HG02840 (cell line): ENCODE measurements around the gene EPHA2.
"Not testable (repeated sequence)": the region's sequence is repeated elsewhere in the genome, so short reads cannot be mapped to it uniquely, and the experiment has no call there.

Experiments
- ATAC-seq: cut with Tn5 transposase; IDR thresholded peaks from one replicate; pipeline ENCODE4 v1.9.1; 2021; ENCODE audit warnings: mild to moderate bottlenecking, moderate library complexity, moderate number of reproducible peaks; ENCODE audit not compliant: unreplicated experiment, low FRiP score

The EPHA2 gene

DNA sequence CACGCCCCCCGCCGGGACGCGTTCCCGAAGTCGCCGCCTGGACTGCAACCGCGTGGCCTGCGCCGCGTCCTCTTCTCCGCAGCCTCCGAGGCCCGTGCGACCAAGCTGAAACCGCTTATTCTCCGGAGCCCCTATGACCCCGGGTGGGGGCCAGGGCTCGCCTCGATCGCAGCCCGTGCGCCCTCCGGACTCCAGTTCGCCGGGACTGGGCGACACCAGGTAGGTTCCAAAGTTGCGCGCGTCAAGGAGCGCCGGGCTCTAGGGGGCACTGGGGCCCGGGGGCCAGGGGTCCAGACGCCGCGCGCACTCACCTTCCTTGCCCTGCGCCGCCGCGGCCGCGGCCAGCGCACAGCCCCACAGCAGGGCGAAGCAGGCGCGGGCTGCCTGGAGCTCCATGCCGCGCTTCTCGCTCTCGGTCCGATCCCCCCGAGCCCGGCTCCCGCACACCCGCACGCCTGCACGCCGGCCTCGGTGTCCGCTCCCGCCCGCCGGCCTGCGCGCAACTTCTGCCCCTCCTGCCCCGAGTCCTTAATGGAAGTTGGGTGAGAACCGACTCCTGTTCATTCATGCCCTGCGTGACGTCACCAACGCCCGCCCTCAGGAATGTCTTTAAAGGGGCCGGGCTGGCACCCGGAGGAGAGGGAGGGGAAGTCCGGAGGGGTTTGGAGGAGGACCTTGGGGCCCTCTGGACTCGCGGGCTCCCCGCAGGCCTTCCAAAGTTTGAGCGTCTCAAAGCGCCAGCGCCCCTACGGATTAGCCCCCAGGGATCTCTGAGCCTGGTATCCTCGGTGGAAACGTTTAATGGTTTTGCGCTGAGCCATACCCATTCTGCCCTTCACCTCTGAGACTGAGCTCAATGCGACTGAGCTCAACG lies at the start of gene EPHA2:
TSS of gene EPHA2 (minus strand) at position 533 of the 874 bp plus-strand sequence. CDS start at position 396, 137 bp downstream.
- ATAC-seq, result no peak

GRCh38 chr1:16205334-16205671 lies 49.4 kb upstream of the EPHA2 start:
- ATAC-seq, result no peak

- no peak for ATAC-seq
Measured at GRCh38 chr1:16204634-16205333, 48.9 kb upstream of the EPHA2 start.

DNA sequence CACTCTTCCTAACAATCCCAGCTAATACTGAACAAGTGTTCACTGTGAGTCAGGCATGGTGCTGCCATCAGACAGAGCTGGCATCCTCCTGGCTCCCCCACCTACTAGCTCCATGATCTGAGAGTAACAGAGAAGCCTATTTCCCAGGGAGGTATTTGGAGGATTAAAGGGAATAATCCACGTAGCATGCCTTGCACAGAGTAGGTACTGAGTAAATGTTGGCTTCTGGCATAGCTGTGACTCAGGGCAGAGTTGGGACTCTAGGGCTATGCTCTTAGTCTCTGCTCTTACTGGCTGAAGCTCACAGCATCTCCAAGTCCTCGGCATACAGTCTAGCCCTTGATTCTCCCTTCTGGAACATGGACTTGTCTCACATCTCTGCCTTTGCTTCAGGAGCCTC lies 48.3 kb upstream of the EPHA2 start:
- ATAC-seq, result no peak

- ATAC-seq, result no peak
Measured at GRCh38 chr1:16203550-16203949, 47.7 kb upstream of the EPHA2 start.

DNA sequence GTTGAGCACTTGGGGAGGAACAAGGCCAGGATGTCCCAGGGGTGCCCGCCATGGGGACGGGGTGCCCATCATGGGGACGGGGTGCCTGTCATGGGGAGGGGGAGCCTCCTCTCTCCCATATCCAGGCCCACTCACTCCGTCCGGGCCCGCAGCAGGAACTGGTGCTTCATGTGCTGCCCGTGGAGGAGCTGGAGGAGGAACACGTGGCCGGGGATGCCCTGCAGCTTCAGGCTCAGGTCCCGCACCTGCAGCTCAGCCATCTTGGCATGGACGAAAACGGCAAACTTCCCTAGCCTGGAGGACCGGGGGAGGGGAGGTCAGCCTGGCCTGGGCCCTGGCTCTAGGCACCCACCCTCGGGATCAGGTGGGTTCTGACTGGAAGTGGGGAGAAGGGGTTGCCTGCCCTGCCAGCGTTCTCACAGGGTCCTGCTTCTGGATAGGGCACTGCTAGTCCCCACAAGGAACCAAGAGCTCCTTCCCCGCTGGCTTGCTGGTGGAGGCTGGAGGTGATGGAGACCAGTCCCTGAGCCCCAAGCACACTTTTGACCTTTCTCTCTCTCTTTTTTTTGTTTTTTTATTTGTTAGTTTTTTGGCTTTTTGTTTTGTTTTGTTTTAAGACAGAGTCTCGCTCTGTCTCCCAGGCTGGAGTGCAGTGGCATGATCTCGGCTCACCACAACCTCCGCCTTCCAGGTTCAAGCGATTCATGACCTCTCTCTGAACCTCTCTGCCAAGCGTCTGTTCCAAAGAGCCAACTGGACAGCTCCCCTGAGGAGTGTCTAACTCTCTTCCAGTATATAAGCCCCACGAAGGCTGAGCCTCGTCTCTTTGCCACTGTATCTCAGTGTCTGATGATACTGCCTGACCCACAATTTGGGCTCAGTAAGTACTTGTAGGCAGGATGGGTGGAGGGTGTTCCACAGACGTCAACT lies 46.7 kb upstream of the EPHA2 start:
- no peak for ATAC-seq

GRCh38 chr1:16199700-16200099 lies 43.8 kb upstream of the EPHA2 start:
- no peak for ATAC-seq

DNA sequence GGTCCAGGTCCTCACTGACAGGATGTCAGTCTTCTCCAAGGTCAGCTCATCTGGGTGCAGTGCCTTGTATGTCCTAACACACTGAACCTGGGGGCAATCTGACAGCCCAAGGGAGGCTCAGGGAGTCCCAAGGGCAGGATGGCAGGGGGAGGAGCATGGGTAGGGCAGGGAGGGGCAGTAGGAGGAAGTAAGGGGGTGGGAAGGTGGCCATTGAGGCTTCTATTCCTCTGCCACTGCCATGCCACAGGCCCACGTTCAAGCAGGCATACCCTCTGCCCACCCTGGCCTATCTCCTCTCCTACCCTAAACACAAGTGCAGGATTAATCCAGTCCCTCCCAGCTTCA lies 43.3 kb upstream of the EPHA2 start:
- no peak for ATAC-seq

DNA sequence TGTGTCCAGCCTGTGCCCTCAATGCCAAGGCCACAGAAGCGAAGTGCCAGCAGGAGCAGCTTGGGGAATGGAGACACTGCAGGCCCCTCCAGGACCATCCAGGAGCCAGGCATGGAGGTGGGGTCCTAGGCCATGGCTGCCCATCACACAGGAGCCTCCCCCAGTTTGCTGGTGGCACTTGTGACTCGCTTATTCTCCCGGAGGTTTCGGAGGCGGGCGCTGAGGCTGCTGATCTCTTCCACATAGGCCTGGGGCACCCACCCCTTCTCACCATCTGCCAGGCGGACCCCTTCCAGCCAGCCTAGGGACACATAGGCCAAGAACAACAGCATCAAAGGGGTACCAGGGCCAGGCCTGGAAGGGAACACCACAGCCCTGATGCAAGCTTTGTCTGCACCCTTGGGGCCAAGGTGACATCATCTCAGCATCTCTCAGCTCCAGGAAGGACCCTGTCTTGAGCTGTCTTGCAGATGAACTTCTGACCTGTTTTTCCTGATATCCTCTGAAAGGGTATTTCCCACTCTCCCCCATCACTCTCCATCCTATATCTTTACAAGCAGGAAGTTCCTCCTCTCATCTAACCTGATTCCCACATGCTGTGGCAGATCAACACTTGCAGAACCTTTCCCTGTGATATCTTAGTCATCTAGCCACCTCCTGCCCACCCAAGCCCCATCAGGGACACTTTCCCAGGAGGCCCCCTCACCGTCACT lies 42.7 kb upstream of the EPHA2 start:
- no peak for ATAC-seq

- no peak for ATAC-seq
Measured at GRCh38 chr1:16196874-16197273, 41.0 kb upstream of the EPHA2 start.

GRCh38 chr1:16196139-16196538 lies 40.3 kb upstream of the EPHA2 start:
- not testable (repeated sequence) for ATAC-seq

- ATAC-seq, result no peak
Measured at GRCh38 chr1:16195518-16195905, 39.6 kb upstream of the EPHA2 start.

DNA sequence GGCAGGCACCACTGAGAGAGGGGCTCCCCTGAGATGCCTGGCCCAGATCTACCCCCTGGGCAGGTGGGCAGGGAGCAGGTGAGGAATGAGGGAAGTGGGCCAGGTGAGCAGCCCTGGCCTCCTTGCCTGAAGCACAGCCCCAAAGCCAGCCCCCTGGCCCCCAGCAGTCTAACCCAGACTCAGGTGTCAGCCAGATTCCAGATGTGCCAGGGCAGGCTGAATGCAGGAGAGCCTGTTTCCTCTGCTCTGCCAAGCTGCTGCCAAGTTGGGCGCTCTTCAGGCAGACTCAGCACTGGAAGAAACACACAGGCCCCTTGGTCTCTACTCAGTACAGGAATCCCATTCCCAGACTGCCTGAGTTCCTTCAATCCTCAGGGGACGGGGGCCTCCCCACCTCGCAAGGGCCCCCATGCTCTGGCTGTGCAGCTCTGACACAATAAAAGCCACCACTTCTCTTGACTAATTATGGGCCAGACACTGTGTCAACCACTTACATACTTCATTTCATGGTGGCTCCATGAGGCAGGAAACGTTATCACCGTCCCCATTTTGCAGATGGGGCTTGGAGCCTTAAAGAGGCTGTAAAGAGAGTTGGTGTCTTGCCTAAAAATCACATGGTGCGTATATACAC lies 36.2 kb upstream of the EPHA2 start:
- no peak for ATAC-seq

DNA sequence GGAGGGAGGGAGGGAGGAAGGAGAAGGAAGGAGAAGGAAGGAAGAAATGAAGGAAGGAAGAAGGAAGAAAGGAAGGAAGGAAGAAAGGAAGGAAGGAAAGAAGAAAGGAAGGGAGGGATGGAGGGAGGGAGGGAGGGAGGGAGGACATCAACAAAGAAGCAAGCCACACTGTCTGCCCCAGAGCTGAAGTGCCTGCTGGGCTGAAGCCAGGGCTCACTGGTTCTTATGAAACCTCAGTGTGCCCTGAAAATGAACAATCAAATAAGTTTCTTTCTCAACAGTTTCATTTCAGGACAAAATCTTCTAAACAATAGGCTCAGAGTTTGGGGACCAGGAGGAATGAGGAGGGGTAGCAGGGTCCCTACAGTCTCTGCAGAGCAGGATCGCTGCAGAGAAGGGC lies 35.4 kb upstream of the EPHA2 start:
- ATAC-seq, result no peak

GRCh38 chr1:16189921-16190621 lies 34.2 kb upstream of the EPHA2 start:
- no peak for ATAC-seq

DNA sequence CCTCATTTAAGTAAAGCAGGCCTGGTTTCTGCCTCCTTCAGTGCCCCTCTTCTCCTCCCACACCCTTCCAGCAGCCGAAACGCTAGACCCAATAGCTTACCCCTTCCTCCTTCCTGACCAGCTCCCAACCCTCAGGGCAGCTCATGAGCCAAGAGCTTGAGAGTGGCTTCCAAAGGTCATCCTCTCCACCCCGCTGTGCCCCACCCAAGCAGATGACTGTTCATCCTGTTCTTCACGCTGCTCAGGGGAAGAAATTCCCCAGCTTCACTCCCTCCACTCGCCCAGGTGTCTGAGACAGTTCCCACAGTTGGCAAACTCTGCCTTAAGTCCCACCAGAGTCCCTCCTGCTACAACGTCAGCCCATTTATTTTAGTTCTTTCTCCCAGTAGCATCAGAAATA lies 33.1 kb upstream of the EPHA2 start:
- no peak for ATAC-seq

DNA sequence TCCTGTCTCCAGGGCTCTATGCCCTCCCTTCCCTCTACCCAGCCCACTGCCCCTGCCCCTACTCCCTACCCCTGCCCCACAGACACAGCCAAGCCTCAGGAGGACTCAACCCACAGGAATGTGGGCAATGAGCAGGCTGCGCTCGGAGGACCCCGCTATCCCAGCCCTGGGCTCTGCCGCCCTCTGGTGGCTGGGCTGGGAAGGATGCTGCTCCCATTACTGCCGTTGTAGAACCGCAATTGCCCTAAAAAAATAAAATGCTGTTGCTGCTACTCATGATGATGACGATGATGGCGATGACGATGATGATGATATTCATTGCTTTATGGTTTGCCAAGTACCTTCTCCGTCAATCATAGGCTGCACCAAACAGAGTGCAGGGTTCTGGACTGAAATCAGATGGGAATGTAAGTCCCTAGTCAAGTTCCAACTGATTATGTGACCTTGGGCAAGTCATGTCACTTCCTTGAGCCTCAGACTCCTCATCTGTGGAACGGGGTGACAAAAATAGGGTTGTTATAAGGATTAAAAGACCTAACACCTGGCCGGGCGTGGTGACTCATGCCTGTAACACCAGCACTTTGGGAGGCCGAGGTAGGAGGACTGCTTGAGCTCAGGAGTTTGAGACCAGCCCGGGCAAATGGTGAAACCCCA lies 32.0 kb upstream of the EPHA2 start:
- ATAC-seq, result no peak

DNA sequence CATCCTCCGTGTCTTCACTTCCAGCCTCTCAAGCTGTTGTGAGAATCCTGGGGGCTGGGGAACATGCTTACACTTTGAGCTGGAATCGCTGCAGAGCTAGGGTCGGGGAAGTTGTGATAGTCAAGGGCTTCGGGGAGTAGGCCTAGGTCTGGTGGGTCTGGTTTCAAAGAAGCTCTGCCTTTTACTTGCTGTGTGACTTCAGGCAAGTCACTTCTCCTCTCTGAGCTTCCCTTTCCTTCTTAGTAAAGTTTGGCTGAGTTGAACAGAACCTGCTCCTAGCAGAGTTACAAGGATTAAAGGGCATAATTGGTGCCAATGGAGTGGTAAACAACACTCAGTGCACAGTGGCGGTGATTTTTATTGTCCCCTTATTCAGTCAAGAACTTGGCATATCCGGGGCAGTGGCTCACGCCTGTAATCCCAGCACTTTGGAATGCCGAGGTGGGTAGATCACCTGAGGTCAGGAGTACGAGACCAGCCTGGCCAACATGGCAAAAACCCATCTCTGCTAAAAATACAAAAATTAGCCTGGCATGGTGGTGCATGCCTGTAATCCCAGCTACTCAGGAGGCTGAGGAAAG lies 30.9 kb upstream of the EPHA2 start:
- ATAC-seq, result no peak
